NCI-H2171 (cell line): ENCODE results near the gene CERS5.

ENCODE experiments used
- DNase-seq: peaks from one replicate; lab custom pipeline; 2025; lab: John Stamatoyannopoulos, UW

The CERS5 gene

GRCh38 chr12:50132505-50133135, 34.5 kb downstream of the CERS5 start:
- peak; percentile 45 for DNase-seq

- DNase-seq = no peak
Measured at GRCh38 chr12:50129290-50129689, 37.9 kb downstream of the CERS5 start.

- DNase-seq = no peak
Measured at GRCh38 chr12:50127546-50127945, 39.6 kb downstream of the CERS5 start.

- no peak for DNase-seq
Measured at GRCh38 chr12:50123203-50123602, 44.0 kb downstream of the CERS5 start.

GRCh38 chr12:50121641-50122040, 45.5 kb downstream of the CERS5 start:
- no peak for DNase-seq

GRCh38 chr12:50120953-50121352, 46.2 kb downstream of the CERS5 start:
- no peak for DNase-seq

- no peak for DNase-seq
Measured at GRCh38 chr12:50120521-50120920, 46.6 kb downstream of the CERS5 start.

- DNase-seq = no peak
Measured at GRCh38 chr12:50119387-50119786, 47.8 kb downstream of the CERS5 start.

GRCh38 chr12:50117057-50117622, 50.0 kb downstream of the CERS5 start:
- no peak for DNase-seq

GRCh38 chr12:50112456-50113218, 54.5 kb downstream of the CERS5 start:
- no peak for DNase-seq

GRCh38 chr12:50111693-50112455, 55.3 kb downstream of the CERS5 start, which contains the start of gene COX14:
COX14 (plus strand) TSS chr12:50112236; CDS start chr12:50120044, 7,808 bp downstream.
- DNase-seq = peak; percentile 99

GRCh38 chr12:50111395-50111692, 55.8 kb downstream of the CERS5 start:
- DNase-seq = no peak

- peak; percentile 41 for DNase-seq
Measured at GRCh38 chr12:50110762-50111351, 56.3 kb downstream of the CERS5 start.

- peak; percentile 78 for DNase-seq
Measured at GRCh38 chr12:50110127-50110761, 56.9 kb downstream of the CERS5 start.

- DNase-seq = no peak
Measured at GRCh38 chr12:50109319-50109718, 57.9 kb downstream of the CERS5 start.

GRCh38 chr12:50107416-50108268, 59.5 kb downstream of the CERS5 start:
- no peak for DNase-seq

GRCh38 chr12:50106907-50107306, 60.3 kb downstream of the CERS5 start:
- DNase-seq = no peak

GRCh38 chr12:50105913-50106450, 61.2 kb downstream of the CERS5 start:
- no peak for DNase-seq

- DNase-seq = no peak
Measured at GRCh38 chr12:50104417-50105366, 62.5 kb downstream of the CERS5 start.
